Fibroblast of the conjunctiva (primary cell): ENCODE results near the gene RERE.
"Not testable (repeated sequence)": the region's sequence is repeated elsewhere in the genome, so short reads cannot be mapped to it uniquely, and the experiment has no call there.

ENCODE experiments used
- DNase-seq: peaks from one replicate; pipeline ENCODE4 v3.0.0-alpha.2; 2010; ENCODE audit warnings: low read depth

Gene RERE

DNA sequence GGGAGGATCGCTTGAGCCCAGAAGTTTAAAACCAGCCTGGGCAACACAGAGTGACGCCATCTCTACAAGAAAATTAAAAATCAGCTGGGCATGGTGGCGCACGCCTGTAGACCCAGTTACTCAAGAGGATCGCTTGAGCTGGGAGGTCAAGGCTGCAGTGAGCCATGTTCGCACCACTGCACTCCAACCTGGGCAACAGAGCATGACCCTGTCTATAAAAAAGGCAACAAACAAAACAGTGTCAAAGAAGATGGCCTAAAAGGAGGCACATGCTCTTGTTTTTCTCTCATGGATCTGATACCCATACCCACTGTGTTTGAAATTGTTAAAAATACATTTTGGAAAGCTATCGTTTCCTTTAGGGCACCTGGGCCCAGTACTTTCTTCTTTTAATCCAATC, 307.9 kb downstream of the RERE start:
- DNase-seq, result no peak

DNA sequence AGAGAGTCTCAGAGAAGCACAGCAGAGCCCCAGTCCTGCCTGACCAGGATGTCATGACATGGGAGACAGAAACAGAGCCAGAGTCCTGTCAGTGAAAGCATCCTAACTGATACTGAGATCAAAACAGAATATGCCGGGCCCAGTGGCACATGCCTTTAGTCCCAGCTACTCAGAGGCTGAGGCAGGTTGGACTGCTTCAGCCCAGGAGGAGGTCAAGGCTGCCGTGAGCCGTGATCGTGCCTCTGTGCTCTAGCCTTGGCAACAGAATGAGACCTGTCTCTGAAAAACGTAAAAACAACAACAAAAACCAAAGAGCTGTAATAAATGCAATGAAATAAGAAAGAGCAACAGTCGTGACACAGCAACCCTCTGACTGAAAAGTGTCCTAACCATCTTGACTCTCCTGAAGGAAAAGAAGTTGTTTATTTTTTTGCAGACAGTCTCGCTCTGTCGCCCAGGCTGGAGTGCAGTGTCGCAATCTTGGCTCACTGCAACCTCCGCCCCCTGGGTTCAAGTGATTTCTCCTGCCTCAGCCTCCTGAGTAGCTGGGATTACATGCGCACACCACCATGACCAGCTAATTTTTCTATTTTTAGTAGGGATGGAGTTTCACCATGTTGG, 310.3 kb downstream of the RERE start:
- no peak for DNase-seq

- no peak for DNase-seq
Observed at GRCh38 chr1:8506456-8506855, 311.0 kb downstream of the RERE start.

- no peak for DNase-seq
Observed at GRCh38 chr1:8503842-8504241, 313.6 kb downstream of the RERE start.

DNA sequence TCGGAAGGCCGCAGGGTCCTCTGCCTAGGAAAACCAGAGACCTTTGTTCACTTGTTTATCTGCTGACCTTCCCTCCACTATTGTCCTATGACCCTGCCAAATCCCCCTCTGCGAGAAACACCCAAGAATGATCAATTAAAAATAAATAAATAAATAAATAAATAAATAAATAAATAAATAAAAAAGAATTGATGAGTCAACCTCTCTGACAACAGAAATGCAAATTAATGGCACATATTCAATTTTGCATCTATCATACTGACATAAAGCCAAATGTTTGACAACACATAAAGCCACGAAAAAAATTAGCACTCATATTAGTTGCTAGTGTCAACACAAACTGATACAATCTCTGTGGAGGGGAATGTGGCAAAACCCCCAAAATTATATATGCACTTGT, 314.5 kb downstream of the RERE start:
- DNase-seq, result not testable (repeated sequence)

- DNase-seq, result peak; percentile 63
Observed at GRCh38 chr1:8497210-8497819, 320.1 kb downstream of the RERE start.

- DNase-seq, result no peak
Observed at GRCh38 chr1:8496473-8496872, 321.0 kb downstream of the RERE start.

DNA sequence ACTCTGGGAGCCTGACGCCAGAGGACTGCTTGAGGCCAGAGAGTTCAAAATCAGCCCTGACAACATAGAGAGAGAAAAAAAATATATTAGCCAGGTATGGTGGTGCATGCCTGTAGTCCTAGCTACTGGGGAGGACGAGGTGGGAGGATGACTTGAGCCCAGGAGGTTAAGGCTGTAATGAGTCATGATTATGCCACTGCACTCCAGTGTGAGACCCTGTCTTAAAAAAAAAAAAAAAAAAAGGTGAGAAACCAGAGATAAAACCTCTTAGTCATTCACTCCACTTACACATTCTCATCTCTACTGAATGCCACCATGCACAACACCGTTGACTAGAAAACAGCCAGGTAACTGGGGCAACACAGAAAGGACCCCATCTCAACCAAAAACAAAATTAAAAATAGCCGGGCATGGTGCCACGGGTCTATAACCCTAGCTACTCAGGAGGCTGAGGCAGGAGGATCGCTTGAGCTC, 321.5 kb downstream of the RERE start:
- DNase-seq, result no peak

GRCh38 chr1:8494681-8495080, 322.8 kb downstream of the RERE start:
- no peak for DNase-seq

DNA sequence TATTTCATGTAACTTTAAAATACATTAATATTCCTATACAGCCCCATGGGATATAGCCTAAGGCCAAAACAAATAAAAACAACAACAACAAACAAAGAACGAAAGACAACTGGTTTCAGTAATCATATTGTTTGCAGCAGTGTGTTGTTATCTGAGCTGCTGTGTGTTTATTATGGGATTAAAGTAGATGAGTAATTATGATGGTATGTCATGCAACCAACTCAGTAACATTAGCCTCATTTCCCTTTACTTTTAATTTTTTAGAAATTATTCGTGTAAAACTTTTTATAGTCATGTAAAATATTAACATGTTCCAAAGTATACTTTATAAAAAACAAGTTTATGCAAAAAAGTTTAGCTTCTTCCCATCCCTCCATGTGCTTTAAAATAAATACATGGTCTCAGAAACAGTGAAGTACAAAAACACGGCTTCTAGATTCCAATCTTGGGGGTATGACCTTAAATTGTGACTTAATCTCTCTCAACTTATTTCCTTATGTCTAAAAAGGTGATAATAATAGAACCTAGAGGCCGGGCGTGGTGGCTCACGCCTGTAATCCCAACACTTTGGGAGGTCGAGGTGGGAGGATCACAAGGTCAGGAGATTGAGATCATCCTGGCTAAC, 323.4 kb downstream of the RERE start:
- DNase-seq, result no peak

GRCh38 chr1:8487249-8487648, 330.2 kb downstream of the RERE start:
- DNase-seq, result no peak

- no peak for DNase-seq
Observed at GRCh38 chr1:8486047-8486446, 331.4 kb downstream of the RERE start.

- no peak for DNase-seq
Observed at GRCh38 chr1:8483586-8483985, 333.9 kb downstream of the RERE start.

DNA sequence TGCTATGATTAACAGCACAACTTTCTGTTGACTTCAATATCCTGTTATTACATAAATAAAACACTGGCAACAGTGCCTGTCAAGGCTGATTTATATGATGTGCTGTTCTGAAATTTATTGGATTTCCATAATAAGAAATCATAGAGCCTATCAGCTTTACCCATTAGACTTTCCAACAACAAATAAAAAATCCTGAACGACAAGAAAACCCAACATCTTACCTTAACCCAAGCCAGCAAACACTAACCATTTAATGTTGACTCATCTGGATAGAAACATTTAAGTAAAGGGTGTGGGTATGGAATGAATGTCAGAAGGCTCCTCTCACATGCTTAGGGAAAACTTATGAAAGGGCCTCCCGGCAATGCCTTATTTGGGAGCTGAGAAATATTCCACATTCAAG, 334.5 kb downstream of the RERE start:
- no peak for DNase-seq

GRCh38 chr1:8481650-8482380, 335.6 kb downstream of the RERE start:
- no peak for DNase-seq

DNA sequence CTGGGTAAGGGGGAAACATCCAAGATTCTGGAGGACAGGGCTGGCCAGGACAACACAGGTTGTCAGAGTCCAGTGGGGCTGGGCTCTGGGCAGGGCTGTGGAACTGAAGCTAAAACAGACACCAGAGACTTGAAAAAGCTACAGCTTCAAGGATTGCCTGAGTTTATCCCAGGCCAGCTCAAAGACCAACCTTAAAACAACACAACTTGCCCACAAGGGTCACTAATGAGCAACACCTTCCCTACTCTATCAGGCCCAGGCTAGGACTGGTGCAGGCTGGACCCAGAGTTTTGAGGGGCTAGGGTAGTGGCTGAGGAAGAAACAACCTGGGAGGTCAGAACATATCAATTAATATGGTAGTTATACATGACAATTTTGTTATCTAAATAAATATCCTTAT, 338.9 kb downstream of the RERE start:
- no peak for DNase-seq

- DNase-seq, result no peak
Observed at GRCh38 chr1:8477983-8478362, 339.5 kb downstream of the RERE start.

- DNase-seq, result peak; percentile 8
Observed at GRCh38 chr1:8477166-8477982, 340.1 kb downstream of the RERE start.

DNA sequence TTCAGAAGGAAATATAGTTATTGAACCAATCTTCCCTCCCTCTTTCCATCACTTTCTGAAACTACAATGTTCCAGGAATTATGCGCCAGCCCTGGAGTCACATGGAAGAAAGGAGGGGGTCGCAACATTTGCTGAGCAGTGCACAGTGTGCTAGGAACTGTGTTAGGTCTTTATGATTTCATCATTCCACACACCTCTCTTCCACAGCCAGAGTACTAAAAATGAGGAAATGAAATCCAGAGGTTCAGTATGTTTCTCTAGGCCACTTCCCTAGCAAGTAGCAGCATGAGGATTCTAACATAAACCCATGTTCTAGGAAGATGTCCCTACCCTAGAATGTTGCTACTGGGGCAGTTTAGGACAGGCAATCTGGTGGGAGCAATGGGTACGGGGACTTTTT, 341.4 kb downstream of the RERE start:
- DNase-seq, result no peak

GRCh38 chr1:8474369-8474768, 343.1 kb downstream of the RERE start:
- no peak for DNase-seq

- DNase-seq, result no peak
Observed at GRCh38 chr1:8473891-8474300, 343.5 kb downstream of the RERE start.
